HepG2 (cell line): ENCODE measurements around the gene TXNIP. TPM values are rescaled to one million over a fixed set of nuclear protein-coding genes. Genes with fewer than 3 reads are reported as not detected.

ENCODE experiments used
- BRCA1 ChIP-seq: sonication (generic); formaldehyde crosslinking; IDR thresholded peaks from 2 replicates; pipeline ENCODE4 v1.4.0; 2020; ENCODE audit warnings: missing genetic modification reagents
- CEBPB ChIP-seq: IDR thresholded peaks from 2 replicates; pipeline ENCODE4 v1.6.1; 2011; ENCODE audit warnings: low read depth, low read length, improper control_type of control experiment, borderline replicate concordance
- DRAP1 ChIP-seq: IDR thresholded peaks from 2 replicates; pipeline ENCODE4 v1.6.1; 2016; ENCODE audit warnings: missing genetic modification reagents, missing compliant biosample characterization
- MYPOP ChIP-seq: sonication (generic); formaldehyde crosslinking; IDR thresholded peaks from 2 replicates; pipeline ENCODE4 v1.8.1; 2023; ENCODE audit warnings: mild to moderate bottlenecking, moderate library complexity, missing genetic modification reagents
- PCBP1 ChIP-seq: fragments of 200-400 bp; formaldehyde crosslinking; IDR thresholded peaks from 2 replicates; pipeline ENCODE4 v1.6.1; 2017; ENCODE audit warnings: mild to moderate bottlenecking, low read depth, low read length, borderline replicate concordance
- PTBP1 ChIP-seq: fragments of 200-400 bp; formaldehyde crosslinking; IDR thresholded peaks from 2 replicates; pipeline ENCODE4 v1.6.1; 2018; ENCODE audit warnings: low read length, low read depth; ENCODE audit not compliant: poor library complexity, severe bottlenecking
- RFX1 ChIP-seq: fragments of 450-650 bp; IDR thresholded peaks from 2 replicates; pipeline ENCODE4 v1.6.1; 2017
- SIN3A ChIP-seq: IDR thresholded peaks from 2 replicates; pipeline ENCODE4 v1.6.1; 2011; ENCODE audit warnings: low read depth, mild to moderate bottlenecking, control low read depth, low read length, borderline replicate concordance
- TBL1XR1 ChIP-seq: fragments of 150-350 bp; IDR thresholded peaks from 2 replicates; pipeline ENCODE4 v1.6.1; 2014; ENCODE audit warnings: borderline replicate concordance, low read length; ENCODE audit not compliant: partially characterized antibody
- THAP8 ChIP-seq: sonication (generic); formaldehyde crosslinking; IDR thresholded peaks from 2 replicates; pipeline ENCODE4 v1.5.1; 2020; ENCODE audit warnings: missing genetic modification reagents, mild to moderate bottlenecking, borderline replicate concordance
- ZBTB37 ChIP-seq: sonication (generic); formaldehyde crosslinking; IDR thresholded peaks from 2 replicates; pipeline ENCODE4 v1.4.0; 2020; ENCODE audit warnings: mild to moderate bottlenecking, missing genetic modification reagents
- ZNF234 ChIP-seq: sonication (generic); formaldehyde crosslinking; conservative IDR thresholded peaks from 2 replicates; pipeline ENCODE4 v1.5.1; 2020; ENCODE audit warnings: mild to moderate bottlenecking, missing genetic modification reagents
- ZNF891 ChIP-seq: sonication (generic); formaldehyde crosslinking; IDR thresholded peaks from 2 replicates; pipeline ENCODE4 v1.5.0; 2020; ENCODE audit warnings: mild to moderate bottlenecking, missing genetic modification reagents
- ZUFSP ChIP-seq: sonication (generic); formaldehyde crosslinking; IDR thresholded peaks from 2 replicates; pipeline ENCODE4 v1.9.0; 2021; ENCODE audit warnings: missing genetic modification reagents, mild to moderate bottlenecking, borderline replicate concordance
- polyA plus RNA-seq, 8 experiments: library from polyadenylated mRNA; depleted of rRNA in 3 of 8; stranded (reverse) in 7 of 8; unstranded in 1 of 8; fragments of >200 nt; fragmentation: Illumina TruSeq in 4 of 8; extraction: Trizol in 4 of 8; gene quantifications; 2 replicates each; pipeline versions ENCODE4 v1.2.1 to v1.2.3, GENCODE V29; 2011 to 2016; ENCODE audit warnings: low read depth in 4 of 8, missing spikeins in 1 of 8, mixed read lengths in 1 of 8; ENCODE audit not compliant: insufficient read depth in 1 of 8
- total RNA-seq, 5 experiments: library from RNA; depleted of rRNA; stranded (reverse); fragments of >200 nt; fragmentation: Illumina TruSeq; extraction: Trizol; gene quantifications; 2 replicates each; pipeline ENCODE4 v1.2.3, GENCODE V29; 2016; ENCODE audit warnings: low read depth in 1 of 5
- TF ChIP-seq, protein P1 (sequence below): sonication (generic); formaldehyde crosslinking; IDR thresholded peaks from 2 replicates; pipeline ENCODE4 v1.4.0; 2020; ENCODE audit warnings: missing genetic modification reagents
- TF ChIP-seq, protein P2 (sequence below): IDR thresholded peaks from 2 replicates; pipeline ENCODE4 v1.6.1; 2018; ENCODE audit warnings: missing genetic modification reagents, mild to moderate bottlenecking, missing compliant biosample characterization

The TXNIP gene
- total and polyA plus RNA-seq, 2 of the 13 experiments (the other 11 are each of a cell fraction or from before 2014, with no cell fraction given) = 24.4 to 237 TPM

GRCh38 chr1:146035048-146035423 lies 38.7 kb upstream of the TXNIP start (continued):
- TF ChIP-seq, protein P1, sequence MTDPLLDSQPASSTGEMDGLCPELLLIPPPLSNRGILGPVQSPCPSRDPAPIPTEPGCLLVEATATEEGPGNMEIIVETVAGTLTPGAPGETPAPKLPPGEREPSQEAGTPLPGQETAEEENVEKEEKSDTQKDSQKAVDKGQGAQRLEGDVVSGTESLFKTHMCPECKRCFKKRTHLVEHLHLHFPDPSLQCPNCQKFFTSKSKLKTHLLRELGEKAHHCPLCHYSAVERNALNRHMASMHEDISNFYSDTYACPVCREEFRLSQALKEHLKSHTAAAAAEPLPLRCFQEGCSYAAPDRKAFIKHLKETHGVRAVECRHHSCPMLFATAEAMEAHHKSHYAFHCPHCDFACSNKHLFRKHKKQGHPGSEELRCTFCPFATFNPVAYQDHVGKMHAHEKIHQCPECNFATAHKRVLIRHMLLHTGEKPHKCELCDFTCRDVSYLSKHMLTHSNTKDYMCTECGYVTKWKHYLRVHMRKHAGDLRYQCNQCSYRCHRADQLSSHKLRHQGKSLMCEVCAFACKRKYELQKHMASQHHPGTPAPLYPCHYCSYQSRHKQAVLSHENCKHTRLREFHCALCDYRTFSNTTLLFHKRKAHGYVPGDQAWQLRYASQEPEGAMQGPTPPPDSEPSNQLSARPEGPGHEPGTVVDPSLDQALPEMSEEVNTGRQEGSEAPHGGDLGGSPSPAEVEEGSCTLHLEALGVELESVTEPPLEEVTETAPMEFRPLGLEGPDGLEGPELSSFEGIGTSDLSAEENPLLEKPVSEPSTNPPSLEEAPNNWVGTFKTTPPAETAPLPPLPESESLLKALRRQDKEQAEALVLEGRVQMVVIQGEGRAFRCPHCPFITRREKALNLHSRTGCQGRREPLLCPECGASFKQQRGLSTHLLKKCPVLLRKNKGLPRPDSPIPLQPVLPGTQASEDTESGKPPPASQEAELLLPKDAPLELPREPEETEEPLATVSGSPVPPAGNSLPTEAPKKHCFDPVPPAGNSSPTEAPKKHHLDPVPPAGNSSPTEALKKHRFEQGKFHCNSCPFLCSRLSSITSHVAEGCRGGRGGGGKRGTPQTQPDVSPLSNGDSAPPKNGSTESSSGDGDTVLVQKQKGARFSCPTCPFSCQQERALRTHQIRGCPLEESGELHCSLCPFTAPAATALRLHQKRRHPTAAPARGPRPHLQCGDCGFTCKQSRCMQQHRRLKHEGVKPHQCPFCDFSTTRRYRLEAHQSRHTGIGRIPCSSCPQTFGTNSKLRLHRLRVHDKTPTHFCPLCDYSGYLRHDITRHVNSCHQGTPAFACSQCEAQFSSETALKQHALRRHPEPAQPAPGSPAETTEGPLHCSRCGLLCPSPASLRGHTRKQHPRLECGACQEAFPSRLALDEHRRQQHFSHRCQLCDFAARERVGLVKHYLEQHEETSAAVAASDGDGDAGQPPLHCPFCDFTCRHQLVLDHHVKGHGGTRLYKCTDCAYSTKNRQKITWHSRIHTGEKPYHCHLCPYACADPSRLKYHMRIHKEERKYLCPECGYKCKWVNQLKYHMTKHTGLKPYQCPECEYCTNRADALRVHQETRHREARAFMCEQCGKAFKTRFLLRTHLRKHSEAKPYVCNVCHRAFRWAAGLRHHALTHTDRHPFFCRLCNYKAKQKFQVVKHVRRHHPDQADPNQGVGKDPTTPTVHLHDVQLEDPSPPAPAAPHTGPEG (CRISPR knock-in tag) = no peak
- TF ChIP-seq PTBP1 (no peak), ZUFSP (CRISPR knock-in tag) (no peak), SIN3A (no peak), MYPOP (CRISPR knock-in tag) (no peak), PCBP1 (no peak), DRAP1 (CRISPR knock-in tag) (no peak), THAP8 (CRISPR knock-in tag) (no peak), CEBPB (peak; percentile 59; the same call in 1 of the 2 replicates), ZBTB37 (CRISPR knock-in tag) (no peak), ZNF234 (CRISPR knock-in tag) (no peak), RFX1 (no peak), TBL1XR1 (no peak), BRCA1 (CRISPR knock-in tag) (no peak), ZNF891 (no peak)
- TF ChIP-seq, protein P2, sequence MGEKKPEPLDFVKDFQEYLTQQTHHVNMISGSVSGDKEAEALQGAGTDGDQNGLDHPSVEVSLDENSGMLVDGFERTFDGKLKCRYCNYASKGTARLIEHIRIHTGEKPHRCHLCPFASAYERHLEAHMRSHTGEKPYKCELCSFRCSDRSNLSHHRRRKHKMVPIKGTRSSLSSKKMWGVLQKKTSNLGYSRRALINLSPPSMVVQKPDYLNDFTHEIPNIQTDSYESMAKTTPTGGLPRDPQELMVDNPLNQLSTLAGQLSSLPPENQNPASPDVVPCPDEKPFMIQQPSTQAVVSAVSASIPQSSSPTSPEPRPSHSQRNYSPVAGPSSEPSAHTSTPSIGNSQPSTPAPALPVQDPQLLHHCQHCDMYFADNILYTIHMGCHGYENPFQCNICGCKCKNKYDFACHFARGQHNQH (CRISPR knock-in tag) = no peak
